Stimulated activated naive CD4-positive, alpha-beta T cell (primary cell): ENCODE results near the gene AP1AR.
A peak's percentile ranks its signal among the peaks of the same experiment; 100 is the strongest.
"Not testable (repeated sequence)": the region's sequence is repeated elsewhere in the genome, so short reads cannot be mapped to it uniquely, and the experiment has no call there.

Source experiments
- DNase-seq, 6 experiments: peaks; one replicate each; lab custom pipeline; 2025; lab: John Stamatoyannopoulos, UW

AP1AR gene

GRCh38 chr4:112231779-112232713 is at the start of gene AP1AR:
AP1AR (plus strand) TSS chr4:112231787; CDS start chr4:112232092, 305 bp downstream.
- DNase-seq = peak; percentile 54 to 82 (median 76)

GRCh38 chr4:112182604-112183003 is 49.0 kb upstream of the AP1AR start:
- no peak for DNase-seq

GRCh38 chr4:112183252-112183651 is 48.3 kb upstream of the AP1AR start:
- DNase-seq = peak in 3 of 6 experiments; percentile 45 to 64 (median 58)

- no peak for DNase-seq
These were observed 47.1 kb upstream of the AP1AR start for GRCh38 chr4:112184438-112184837.

- no peak for DNase-seq
These were observed 46.3 kb upstream of the AP1AR start for GRCh38 chr4:112185334-112185733.

- DNase-seq = no peak
These were observed 45.6 kb upstream of the AP1AR start for GRCh38 chr4:112185740-112186670.

GRCh38 chr4:112189754-112190153 is 41.8 kb upstream of the AP1AR start:
- no peak for DNase-seq

- no peak for DNase-seq
These were observed 40.9 kb upstream of the AP1AR start for GRCh38 chr4:112190684-112191083.

- DNase-seq = no peak
These were observed 35.1 kb upstream of the AP1AR start for GRCh38 chr4:112196461-112196860.

GRCh38 chr4:112199041-112199440 is 32.5 kb upstream of the AP1AR start:
- DNase-seq = no peak

GRCh38 chr4:112201915-112202505 is 29.6 kb upstream of the AP1AR start:
- DNase-seq = no peak

- no peak for DNase-seq
These were observed 28.0 kb upstream of the AP1AR start for GRCh38 chr4:112203593-112203992.

- no peak for DNase-seq
These were observed 25.2 kb upstream of the AP1AR start for GRCh38 chr4:112206431-112206830.

GRCh38 chr4:112208137-112209095 is 23.2 kb upstream of the AP1AR start:
- DNase-seq = not testable (repeated sequence)

GRCh38 chr4:112210777-112211176 is 20.8 kb upstream of the AP1AR start:
- no peak for DNase-seq

GRCh38 chr4:112213091-112213490 is 18.5 kb upstream of the AP1AR start:
- peak in 2 of 6 experiments; percentile 5 to 25 for DNase-seq

- no peak for DNase-seq
These were observed 17.7 kb upstream of the AP1AR start for GRCh38 chr4:112213856-112214255.

- DNase-seq = peak in 3 of 6 experiments; percentile 1 to 13 (median 6)
These were observed 17.0 kb upstream of the AP1AR start for GRCh38 chr4:112214390-112215264.

GRCh38 chr4:112219826-112220366 is 11.7 kb upstream of the AP1AR start:
- no peak for DNase-seq
